H1 (cell line): ENCODE results near the gene EWSR1. TPM values are rescaled to one million over a fixed set of nuclear protein-coding genes. Genes with fewer than 3 reads are reported as not detected.

Experiments used
- KDM5A ChIP-seq: fragments of 200-600 bp; IDR thresholded peaks from 2 replicates; pipeline ENCODE4 v1.7.1; 2012; ENCODE audit warnings: mild to moderate bottlenecking, low read length, inconsistent platforms, mixed read lengths
- PHF8 ChIP-seq: fragments of 200-600 bp; sonication (generic); conservative IDR thresholded peaks from 2 replicates; pipeline ENCODE4 v1.7.1; 2012; ENCODE audit warnings: low read depth, mild to moderate bottlenecking, inconsistent platforms, low read length, moderate library complexity
- POU5F1 ChIP-seq: IDR thresholded peaks from 2 replicates; pipeline ENCODE4 v1.6.1; 2011; ENCODE audit warnings: low read depth, mild to moderate bottlenecking, low read length, moderate library complexity
- polyA plus RNA-seq, 7 experiments: library from polyadenylated mRNA; depleted of rRNA in 3 of 7; stranded (reverse) in 5 of 7; unstranded in 2 of 7; fragments of >200 nt in 5 of 7; fragments of 200-250 nt in 2 of 7; gene quantifications; 1 replicate in 5 of 7; 2 replicates in 1 of 7; 4 replicates in 1 of 7; pipeline versions ENCODE4 v1.2.1 to v1.2.3, GENCODE V29; 2011 to 2013; ENCODE audit warnings: missing spikeins in 2 of 7, mixed read lengths in 2 of 7
- total RNA-seq: library from RNA; stranded (reverse); fragmentation: NEBNext Ultra II Directional; extraction: Animal tissue kit (Norgen Biotek cat#: 25700); gene quantifications from 2 replicates; pipeline ENCODE4 v1.2.1, GENCODE V29; 2021
- TF ChIP-seq, protein P1 (sequence below): fragments of 300-600 bp; sonication (generic); IDR thresholded peaks from 2 replicates; pipeline ENCODE4 v1.7.1; 2012; ENCODE audit warnings: low read length, moderate library complexity, mild to moderate bottlenecking, inconsistent platforms; ENCODE audit not compliant: insufficient replicate concordance

Gene EWSR1
- total and polyA plus RNA-seq, 2 of the 8 experiments (the other 6 are each of a cell fraction or from before 2014, with no cell fraction given), result 387 to 930 TPM

DNA sequence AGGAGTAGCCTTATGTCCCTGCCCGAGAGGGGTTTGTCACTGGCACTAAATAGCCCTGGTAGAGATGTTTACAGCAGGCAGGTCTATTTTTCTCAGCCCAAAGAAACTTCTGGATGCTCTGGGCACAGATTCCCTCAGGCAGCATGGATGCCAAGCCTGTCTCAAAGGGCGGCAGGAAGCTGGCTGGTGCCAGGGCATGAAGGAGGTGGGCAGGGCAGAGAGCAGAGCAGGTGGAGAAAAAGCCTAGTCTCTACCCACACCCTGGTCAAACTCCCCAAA, 34.3 kb downstream of the EWSR1 start (continued):
- TF ChIP-seq, protein P1, sequence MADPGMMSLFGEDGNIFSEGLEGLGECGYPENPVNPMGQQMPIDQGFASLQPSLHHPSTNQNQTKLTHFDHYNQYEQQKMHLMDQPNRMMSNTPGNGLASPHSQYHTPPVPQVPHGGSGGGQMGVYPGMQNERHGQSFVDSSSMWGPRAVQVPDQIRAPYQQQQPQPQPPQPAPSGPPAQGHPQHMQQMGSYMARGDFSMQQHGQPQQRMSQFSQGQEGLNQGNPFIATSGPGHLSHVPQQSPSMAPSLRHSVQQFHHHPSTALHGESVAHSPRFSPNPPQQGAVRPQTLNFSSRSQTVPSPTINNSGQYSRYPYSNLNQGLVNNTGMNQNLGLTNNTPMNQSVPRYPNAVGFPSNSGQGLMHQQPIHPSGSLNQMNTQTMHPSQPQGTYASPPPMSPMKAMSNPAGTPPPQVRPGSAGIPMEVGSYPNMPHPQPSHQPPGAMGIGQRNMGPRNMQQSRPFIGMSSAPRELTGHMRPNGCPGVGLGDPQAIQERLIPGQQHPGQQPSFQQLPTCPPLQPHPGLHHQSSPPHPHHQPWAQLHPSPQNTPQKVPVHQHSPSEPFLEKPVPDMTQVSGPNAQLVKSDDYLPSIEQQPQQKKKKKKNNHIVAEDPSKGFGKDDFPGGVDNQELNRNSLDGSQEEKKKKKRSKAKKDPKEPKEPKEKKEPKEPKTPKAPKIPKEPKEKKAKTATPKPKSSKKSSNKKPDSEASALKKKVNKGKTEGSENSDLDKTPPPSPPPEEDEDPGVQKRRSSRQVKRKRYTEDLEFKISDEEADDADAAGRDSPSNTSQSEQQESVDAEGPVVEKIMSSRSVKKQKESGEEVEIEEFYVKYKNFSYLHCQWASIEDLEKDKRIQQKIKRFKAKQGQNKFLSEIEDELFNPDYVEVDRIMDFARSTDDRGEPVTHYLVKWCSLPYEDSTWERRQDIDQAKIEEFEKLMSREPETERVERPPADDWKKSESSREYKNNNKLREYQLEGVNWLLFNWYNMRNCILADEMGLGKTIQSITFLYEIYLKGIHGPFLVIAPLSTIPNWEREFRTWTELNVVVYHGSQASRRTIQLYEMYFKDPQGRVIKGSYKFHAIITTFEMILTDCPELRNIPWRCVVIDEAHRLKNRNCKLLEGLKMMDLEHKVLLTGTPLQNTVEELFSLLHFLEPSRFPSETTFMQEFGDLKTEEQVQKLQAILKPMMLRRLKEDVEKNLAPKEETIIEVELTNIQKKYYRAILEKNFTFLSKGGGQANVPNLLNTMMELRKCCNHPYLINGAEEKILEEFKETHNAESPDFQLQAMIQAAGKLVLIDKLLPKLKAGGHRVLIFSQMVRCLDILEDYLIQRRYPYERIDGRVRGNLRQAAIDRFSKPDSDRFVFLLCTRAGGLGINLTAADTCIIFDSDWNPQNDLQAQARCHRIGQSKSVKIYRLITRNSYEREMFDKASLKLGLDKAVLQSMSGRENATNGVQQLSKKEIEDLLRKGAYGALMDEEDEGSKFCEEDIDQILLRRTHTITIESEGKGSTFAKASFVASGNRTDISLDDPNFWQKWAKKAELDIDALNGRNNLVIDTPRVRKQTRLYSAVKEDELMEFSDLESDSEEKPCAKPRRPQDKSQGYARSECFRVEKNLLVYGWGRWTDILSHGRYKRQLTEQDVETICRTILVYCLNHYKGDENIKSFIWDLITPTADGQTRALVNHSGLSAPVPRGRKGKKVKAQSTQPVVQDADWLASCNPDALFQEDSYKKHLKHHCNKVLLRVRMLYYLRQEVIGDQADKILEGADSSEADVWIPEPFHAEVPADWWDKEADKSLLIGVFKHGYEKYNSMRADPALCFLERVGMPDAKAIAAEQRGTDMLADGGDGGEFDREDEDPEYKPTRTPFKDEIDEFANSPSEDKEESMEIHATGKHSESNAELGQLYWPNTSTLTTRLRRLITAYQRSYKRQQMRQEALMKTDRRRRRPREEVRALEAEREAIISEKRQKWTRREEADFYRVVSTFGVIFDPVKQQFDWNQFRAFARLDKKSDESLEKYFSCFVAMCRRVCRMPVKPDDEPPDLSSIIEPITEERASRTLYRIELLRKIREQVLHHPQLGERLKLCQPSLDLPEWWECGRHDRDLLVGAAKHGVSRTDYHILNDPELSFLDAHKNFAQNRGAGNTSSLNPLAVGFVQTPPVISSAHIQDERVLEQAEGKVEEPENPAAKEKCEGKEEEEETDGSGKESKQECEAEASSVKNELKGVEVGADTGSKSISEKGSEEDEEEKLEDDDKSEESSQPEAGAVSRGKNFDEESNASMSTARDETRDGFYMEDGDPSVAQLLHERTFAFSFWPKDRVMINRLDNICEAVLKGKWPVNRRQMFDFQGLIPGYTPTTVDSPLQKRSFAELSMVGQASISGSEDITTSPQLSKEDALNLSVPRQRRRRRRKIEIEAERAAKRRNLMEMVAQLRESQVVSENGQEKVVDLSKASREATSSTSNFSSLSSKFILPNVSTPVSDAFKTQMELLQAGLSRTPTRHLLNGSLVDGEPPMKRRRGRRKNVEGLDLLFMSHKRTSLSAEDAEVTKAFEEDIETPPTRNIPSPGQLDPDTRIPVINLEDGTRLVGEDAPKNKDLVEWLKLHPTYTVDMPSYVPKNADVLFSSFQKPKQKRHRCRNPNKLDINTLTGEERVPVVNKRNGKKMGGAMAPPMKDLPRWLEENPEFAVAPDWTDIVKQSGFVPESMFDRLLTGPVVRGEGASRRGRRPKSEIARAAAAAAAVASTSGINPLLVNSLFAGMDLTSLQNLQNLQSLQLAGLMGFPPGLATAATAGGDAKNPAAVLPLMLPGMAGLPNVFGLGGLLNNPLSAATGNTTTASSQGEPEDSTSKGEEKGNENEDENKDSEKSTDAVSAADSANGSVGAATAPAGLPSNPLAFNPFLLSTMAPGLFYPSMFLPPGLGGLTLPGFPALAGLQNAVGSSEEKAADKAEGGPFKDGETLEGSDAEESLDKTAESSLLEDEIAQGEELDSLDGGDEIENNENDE, result no peak
- TF ChIP-seq POU5F1, result no peak
- no peak for TF ChIP-seq KDM5A
- TF ChIP-seq PHF8, result no peak
